GM19023 (cell line): ENCODE measurements around the gene STAP1.
"Not testable (repeated sequence)": the region's sequence is repeated elsewhere in the genome, so short reads cannot be mapped to it uniquely, and the experiment has no call there.

Experiments
- ATAC-seq: cut with Tn5 transposase; IDR thresholded peaks from one replicate; pipeline ENCODE4 v1.9.1; 2021; ENCODE audit warnings: mild to moderate bottlenecking, moderate library complexity; ENCODE audit not compliant: unreplicated experiment

STAP1 gene, protein sequence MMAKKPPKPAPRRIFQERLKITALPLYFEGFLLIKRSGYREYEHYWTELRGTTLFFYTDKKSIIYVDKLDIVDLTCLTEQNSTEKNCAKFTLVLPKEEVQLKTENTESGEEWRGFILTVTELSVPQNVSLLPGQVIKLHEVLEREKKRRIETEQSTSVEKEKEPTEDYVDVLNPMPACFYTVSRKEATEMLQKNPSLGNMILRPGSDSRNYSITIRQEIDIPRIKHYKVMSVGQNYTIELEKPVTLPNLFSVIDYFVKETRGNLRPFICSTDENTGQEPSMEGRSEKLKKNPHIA

DNA sequence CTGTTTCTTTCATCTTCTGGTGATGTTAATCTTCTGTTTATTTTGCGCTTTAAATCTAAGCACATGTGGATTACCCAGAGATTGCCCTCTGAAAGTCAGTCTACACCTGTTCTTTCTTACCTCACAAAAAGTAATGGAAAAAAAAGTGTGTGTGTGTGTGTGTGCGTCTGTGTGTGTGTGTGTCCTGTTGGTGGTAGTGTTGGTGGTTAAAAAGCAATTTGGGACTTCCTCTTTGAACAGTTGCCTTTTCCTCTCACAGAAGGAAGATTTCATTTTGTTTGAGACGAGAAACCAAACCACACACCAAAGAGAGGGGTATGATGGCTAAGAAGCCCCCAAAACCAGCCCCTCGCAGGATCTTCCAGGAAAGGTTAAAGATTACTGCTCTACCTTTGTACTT is at the start of gene STAP1:
Gene STAP1 (plus strand): TSS at position 235 of the 400 bp plus-strand sequence. CDS start 83 bp downstream, at position 318.
- peak; percentile 57 for ATAC-seq

DNA sequence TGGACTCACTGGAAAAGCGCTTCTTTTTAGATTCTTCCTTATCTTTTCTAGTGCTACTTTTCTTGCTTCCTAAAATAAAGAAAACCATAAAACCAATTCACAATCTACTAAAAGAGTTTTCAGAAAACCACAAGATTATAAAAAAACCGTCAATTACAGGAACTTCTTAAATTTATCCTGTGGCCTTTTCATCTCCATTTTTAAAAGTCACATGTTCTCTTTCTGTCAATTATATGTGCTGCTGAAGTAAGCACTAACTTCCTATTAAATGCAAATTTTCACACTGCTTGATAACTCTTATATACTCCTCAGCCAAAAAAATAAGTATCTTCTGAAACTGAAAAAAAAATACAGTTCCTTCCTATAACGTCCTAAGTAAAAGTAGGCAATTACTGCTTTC is 46.0 kb upstream of the STAP1 start:
- ATAC-seq, result no peak

DNA sequence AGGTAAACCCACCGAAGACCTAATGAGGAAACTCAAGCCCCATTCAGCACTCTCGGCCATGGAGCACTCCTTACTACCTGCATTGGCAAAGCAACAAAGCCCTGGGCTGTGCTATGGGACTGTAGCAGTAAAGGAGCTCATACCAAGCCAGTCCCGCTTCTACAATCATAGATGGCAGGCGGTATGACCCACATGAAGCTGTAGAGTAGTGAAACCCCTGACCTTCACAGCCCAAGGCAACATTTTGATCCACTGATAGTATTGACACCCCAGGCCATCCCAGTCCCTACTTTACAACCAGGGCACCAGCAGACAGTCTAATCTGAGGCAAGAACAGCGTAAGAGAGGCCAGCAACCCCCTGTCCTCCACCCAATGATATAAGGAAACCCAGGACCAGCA is 38.4 kb upstream of the STAP1 start:
- ATAC-seq, result no peak

DNA sequence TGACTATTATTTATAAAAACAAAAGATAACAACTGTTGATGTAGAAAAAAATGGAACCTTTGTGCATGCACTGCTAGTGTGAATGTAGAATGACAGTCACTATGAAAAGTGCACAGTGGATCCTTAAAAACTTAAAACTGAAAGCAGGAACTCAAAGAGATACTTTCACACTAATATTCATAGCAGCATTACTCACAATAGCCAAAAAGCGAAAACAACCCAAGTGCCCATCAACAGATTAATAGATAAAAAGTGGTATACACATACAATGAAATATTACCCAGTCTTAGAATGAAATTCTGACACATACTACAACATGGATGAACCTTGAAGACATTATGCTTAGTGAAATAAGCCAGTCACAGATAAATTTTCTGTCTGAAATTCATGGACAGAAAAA is 37.0 kb upstream of the STAP1 start:
- ATAC-seq, result peak; percentile 67

DNA sequence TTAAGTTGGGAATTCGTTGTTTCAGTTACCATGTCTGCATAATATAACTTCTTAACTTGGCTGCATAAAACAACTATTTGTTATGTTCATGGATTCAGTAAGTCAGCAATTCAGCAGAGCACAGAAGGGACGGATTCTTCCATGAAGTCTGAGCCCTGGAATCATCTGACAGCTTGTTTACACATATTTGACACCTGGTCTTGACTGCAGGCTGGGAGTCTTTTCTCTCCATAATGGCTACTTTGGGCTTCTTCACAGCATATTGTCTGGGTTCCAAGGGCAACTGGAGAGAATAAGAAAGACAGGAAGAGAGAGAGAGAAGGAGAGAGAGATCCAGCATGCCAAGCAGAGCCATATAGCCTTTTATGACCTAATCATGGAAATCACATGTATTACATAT is 36.3 kb upstream of the STAP1 start:
- no peak for ATAC-seq

DNA sequence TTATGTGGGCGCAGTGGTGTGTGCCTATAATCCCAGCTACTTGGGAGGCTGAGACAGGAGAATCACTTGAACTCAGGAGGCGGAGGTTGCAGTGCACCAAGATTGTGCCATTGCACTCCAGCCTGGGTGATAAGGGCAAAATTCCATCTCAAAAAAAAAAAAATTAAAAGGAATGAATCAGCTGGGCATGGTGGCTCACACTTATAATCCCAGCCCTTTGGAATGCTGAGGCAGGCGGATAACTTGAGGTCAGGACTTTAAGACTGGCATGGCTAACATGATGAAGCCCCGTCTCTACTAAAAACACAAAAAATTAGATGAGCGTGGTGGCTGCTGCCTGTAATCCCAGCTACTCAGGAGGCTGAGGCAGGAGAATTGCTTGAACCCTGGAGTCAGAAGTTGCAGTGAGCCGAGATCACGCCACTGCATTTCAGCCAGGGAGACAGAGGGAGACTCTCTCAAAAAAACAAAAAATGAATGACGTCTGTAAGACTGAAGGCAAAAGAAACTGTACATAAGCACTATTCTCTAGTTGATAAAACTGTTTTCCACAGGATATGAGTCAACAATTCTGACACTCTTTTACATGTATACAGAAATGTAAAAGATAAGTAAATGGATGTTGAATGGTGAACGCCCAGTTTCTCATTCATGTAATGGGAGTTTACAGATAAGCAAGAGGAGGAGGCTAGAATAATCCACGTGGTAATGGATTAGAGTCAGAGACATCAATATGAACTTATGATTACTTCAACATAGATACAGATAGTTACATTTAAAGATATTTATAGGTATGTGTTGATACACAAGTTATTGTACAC is 35.5 kb upstream of the STAP1 start:
- no peak for ATAC-seq

DNA sequence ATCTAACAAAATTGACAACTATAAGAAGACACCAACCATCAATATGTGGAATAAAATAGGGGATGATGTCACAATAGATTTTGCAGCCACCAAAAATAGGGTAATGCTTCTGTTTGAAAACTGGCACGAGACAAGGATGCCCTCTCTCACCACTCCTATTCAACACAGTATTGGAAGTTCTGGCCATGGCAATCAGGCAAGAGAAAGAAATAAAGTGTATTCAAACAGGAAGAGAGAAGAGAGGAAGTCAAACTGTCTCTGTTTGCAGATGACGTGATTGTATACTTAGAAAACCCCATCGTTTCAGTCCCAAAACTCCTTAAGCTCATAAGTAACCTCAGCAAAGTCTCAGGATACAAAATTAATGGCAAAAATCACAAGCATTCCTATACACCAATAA is 34.4 kb upstream of the STAP1 start:
- not testable (repeated sequence) for ATAC-seq

DNA sequence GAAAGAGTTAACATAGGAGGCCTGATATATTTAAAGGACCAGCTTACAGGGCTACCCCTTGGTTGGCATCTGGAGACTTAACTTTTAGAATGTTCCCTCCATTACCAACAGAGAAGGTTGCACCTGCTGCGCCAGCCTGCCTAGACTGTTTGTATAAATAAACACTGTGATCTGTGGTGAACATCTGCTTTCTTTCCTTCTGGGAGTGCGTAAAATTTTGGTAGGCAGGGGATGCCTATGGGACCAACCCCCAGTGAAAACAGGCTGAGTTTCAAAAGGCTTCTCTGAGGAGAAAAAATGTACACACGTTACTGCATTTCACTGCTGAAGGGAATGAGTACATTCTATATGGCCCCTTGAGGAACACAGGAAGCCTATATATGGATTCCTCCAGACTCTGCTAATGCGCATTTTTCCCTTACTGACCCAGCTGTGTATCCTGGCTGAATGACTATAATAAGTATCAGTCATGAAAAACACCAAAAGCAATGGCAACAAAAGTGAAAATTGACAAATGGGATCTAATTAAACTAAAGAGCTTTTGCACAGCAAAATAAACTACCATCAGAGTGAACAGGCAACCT is 27.1 kb upstream of the STAP1 start:
- ATAC-seq, result no peak

DNA sequence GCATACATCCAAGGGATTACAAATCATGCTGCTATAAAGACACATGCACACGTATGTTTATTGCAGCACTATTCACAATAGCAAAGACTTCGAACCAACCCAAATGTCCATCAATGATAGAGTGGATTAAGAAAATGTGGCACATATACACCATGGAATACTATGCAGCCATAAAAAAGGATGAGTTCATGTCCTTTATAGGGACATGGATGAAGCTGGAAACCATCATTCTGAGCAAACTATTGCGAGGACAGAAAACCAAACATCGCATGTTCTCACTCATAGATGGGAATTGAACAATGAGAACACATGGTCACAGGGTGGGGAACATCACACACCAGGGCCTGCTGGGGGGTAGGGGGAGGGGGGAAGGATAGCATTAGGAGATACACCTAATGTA is 26.1 kb upstream of the STAP1 start:
- ATAC-seq, result not testable (repeated sequence)

DNA sequence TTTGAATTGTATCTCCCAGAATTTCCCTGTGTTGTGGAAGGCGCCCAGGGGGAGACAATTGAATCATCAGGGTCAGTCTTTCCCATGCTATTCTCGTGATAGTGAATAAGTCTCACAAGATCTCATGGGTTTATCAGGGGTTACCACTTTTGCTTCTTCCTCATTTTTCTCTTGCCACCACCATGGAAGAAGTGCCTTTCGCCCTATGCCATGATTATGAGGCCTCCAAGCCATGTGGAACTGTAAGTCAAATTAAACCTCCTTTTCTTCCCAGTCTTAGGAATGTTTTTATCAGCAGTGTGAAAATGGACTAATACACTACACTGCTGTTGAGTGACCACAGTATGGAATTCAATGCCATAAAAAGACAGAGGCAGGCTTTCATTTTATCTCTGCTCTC is 25.4 kb upstream of the STAP1 start:
- no peak for ATAC-seq

DNA sequence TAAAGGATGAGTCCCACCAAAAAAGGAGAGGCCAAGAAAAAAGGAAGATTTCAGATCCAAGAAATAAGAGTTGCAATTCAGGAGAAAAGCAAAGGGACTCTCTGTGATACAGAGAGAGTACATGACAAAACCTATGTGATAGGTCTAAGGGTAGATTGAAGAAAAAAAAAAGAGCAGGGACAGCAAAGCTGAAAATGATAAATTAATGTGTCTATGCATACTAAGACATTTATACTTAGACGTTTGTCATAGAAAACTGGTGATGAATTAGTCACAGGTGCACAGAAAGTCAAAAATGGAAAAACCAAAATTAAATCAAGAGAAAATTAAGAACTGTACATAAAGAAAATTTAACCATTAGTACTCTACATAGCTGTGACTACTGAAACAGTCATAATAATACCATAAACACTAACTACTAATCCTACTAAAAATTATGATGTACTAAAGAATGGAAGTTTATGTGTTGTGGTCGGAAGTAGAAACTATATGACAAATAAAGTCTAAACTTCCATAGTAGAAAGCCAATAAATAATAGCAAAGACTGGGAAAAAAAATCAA is 23.2 kb upstream of the STAP1 start:
- no peak for ATAC-seq

DNA sequence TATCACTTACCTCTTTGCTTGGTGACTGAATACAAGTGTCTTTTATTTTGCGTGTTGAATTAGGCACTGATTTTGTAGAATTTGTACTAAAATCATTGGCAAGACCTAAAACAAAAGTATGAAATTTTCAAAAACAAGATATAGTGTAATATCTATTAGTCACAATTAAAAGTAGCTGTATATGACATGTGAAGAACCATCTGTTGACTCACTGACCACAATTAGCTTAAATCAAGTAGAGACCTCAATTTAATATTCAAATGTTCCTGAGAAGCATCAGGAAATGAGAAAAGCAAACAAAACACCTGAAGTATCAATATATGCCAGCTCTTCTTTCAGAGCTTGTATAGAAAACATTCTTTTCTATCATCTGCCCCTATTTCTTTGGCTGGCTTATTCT is 18.7 kb upstream of the STAP1 start:
- no peak for ATAC-seq

DNA sequence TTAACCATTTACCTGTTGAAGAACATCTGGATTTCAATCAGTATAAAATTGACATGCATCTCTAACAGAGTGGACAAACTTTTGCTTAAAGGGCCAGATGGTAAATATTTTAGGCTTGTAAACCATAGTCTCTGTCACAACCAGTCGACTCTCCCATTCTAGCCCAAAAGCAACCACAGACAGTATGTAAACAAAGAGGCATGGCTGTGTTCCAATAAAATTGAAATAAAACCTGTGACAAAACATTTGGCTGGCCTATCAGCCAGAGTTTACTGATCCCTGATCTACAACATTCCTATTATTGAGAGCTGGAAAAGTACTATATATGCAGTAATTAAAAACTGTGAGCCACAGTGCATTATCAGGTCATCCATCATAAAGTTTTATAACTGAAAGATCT is 16.5 kb upstream of the STAP1 start:
- no peak for ATAC-seq

DNA sequence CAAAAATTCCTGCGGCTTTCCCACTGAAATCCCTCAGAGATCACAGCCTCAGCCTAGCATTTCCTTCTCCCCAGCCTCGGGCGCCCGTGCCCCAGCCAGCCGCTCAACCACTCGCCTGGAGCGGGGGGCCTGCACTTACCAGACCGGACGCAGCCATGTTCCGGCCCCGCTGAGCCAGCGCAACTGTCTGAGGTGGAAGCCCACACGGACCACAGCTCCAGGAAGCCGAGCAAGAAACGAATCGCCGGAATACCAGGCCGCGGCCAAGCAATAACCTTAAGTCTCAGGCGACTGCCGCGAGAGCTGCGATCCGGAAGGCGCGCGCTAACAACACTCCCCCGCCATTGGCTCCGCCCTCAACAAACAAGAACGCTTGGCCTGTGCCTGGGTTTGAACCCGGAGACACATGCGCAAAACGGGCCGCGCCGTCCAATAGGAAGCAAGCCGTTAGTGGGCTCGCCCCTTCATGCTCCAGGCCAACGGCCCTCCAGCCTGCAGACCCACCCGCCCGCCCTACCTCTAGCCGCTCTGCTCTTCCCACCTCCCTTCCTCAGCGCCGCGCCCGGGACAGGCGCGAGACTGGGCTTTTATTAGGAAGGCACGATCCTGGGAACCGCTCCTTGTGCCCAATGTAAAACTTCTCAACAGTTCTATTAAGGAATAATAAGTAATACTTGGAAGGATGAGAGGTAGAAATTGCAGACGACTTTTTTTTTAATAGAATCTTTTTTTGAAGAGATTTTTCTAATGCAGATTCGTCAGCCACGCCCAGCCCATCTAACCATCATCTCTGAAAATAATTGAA is 13.1 kb upstream of the STAP1 start, which contains the start of gene CENPC:
Gene CENPC (minus strand): TSS at position 305 of the 805 bp plus-strand sequence. CDS start 148 bp downstream, at position 157.
- peak; percentile 97 for ATAC-seq

DNA sequence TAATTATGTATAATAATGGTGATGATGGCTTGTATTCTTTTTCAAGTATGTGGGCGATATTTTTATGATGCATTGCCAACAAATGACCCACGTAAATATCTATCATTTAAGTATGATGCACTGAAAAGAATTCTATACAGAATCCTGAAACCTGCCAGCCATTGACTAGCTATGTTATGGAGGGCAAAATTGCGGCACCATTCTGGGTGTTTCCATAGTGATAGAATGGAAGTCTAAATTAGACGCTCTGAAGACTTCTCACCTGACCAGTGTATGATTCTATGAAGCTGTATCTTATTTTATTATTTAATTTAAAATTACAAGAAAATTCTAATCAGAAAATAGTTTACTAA is 12.5 kb upstream of the STAP1 start:
- ATAC-seq, result no peak

DNA sequence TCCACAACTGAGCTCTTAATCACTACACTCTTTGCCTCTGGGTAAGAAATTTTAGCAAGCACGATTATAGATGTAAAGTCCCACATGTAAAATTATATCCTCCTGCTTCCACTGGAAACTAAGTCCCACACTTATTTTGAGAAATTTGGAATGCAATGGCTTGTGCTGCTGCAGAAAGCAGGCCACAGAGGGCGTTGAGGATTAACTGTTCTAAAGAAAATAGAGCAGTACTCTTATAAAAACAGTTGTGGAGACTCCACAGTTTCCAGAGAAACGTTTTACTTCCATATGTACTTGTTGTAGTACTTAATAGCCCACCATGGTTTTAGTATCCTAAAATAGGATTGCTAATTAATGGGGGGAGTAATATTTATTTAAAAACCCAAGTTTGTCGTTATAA is 11.6 kb upstream of the STAP1 start:
- no peak for ATAC-seq

DNA sequence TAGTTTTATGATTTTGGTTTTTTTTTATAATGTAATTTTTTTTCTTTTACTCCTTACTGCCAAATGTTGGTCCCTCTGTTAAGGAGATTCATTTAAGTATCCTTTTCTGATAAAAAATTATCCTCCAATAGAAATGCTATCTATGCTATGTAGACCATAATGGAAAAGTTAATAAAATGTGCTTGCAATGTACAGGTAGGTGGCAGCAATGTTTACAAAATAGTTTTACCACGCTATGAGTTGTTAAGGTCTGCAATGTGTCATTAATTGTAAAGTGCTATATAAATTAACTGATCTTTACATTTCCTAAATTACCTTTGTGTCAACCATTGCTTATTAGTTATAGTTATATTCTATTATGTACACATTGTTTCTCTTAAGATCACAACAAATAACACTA is 9.4 kb upstream of the STAP1 start:
- no peak for ATAC-seq

DNA sequence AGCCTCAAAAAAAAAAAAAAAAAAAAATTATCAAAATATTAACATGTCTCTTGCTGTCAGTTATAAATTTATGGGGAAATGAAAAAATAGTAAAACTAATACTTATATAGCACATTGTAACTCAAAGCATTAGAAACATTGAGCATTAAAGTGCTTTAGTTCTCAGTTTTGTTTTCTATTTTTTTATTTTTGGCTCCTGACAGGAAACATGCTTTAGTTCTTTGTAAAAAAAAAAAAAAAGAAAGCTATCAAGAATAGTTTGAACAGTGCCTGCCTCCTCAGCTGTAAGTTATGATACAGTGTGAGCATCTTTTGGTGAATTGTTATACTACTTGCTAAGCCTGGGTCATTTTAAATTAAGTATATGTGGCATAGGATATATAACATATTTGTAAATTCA is 8.1 kb upstream of the STAP1 start:
- ATAC-seq, result no peak

DNA sequence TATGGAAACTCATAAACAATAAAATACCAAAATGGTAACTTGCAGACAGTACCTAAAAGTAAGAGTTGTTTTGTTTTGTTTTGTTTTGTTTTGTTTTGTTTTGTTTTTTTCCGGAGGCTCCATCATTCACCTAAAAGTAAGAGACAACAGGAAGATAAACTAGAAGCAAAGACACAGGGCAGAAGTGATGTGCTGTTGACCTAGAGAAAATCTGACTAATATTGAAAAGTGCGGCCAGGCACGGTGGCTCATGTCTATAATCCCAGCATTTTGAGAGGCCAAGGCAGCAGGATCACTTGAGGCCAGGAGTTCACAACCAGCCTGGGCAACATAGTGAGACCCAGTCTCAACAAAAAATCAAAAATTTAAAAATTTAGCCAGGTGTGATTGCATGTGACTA is 7.7 kb upstream of the STAP1 start:
- no peak for ATAC-seq

DNA sequence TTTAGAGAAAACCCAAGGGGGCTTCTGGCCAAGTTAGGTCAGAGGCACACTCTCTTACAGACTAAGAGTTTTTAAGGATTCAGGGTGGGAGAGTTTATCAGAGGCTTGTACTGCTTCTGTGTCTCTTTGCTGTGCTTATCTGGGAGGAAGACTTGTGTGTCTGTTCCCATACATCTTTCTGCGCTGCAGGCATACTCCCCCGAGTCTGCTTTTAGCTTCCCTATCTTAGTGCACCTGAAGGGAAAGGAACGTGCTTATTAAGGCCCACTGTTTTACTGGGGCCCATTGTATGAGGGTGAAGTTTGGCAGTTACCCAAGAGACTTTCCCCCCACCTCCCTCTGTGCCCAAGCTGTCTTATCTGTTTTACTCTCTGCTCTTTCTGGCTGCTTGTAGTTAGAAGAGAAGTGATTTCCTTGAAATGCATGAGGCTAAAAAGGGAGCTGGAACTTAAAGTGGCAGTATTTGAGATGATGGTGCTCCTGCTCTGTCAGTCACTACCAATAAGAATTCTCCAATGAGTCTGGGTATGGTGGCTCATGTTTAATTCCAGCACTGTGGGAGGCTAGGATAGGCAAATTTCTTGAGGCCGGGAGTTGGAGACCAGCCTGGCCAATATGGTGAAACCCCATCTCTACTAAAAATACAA is 6.3 kb upstream of the STAP1 start:
- ATAC-seq, result not testable (repeated sequence)
